B cell (primary cell): ENCODE measurements around the gene POGZ.
"Not testable (repeated sequence)": the region's sequence is repeated elsewhere in the genome, so short reads cannot be mapped to it uniquely, and the experiment has no call there.

ENCODE experiments used
- EZH2 ChIP-seq: IDR thresholded peaks from 2 replicates; pipeline ENCODE4 v1.6.1; 2012; ENCODE audit warnings: borderline replicate concordance, low read depth, mild to moderate bottlenecking, moderate library complexity, low read length; ENCODE audit not compliant: insufficient read depth, poor library complexity, severe bottlenecking
- TF ChIP-seq, protein P1 (sequence below): fragments of 200-600 bp; IDR thresholded peaks from one replicate; pipeline ENCODE4 v1.8.0; 2022; ENCODE audit warnings: antibody characterized with exemption, mild to moderate bottlenecking

DNA sequence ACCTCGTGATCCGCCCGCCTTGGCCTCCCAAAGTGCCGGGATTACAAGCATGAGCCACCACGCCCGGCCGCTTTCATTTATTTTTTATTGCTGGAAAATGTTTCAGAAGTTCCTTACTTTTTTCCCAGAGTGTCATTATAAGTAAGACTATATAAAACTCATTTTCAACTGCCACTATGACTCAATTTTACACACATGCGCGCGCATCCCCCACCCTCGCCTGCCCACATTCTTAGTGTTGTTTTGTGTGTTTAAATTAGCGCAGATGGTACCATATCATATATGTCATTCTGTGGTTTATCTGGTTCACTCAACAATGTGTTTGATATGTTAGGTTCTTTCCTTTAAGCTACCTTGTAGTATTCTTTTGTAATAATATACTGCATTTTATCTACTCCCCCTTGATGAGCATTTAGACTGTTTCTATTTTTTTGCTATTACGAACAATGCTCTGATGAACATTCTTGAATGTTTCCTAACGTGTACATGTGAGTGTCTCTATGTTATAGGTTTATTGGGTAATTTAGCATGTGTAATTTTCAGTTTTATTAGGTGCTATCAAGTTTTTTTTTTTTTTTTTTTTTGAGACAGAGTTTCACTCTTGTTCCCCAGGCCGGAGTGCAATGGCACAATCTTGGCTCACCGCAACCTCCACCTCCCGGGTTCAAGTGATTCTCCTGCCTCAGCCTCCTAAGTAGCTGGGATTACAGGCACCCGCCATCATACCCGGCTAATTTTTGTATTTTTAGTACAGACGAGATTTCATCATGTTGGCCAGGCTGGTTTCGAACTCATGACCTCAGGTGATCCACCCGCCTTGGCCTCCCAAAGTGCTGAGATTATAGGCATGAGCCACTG lies 68.8 kb downstream of the POGZ start:
- TF ChIP-seq EZH2: not testable (repeated sequence)
- TF ChIP-seq, protein P1, sequence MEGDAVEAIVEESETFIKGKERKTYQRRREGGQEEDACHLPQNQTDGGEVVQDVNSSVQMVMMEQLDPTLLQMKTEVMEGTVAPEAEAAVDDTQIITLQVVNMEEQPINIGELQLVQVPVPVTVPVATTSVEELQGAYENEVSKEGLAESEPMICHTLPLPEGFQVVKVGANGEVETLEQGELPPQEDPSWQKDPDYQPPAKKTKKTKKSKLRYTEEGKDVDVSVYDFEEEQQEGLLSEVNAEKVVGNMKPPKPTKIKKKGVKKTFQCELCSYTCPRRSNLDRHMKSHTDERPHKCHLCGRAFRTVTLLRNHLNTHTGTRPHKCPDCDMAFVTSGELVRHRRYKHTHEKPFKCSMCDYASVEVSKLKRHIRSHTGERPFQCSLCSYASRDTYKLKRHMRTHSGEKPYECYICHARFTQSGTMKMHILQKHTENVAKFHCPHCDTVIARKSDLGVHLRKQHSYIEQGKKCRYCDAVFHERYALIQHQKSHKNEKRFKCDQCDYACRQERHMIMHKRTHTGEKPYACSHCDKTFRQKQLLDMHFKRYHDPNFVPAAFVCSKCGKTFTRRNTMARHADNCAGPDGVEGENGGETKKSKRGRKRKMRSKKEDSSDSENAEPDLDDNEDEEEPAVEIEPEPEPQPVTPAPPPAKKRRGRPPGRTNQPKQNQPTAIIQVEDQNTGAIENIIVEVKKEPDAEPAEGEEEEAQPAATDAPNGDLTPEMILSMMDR: not testable (repeated sequence)
